Naive thymus-derived CD4-positive, alpha-beta T cell (primary cell): ENCODE measurements around the gene CDH4. TPM values are rescaled to one million over a fixed set of nuclear protein-coding genes. Genes with fewer than 3 reads are reported as not detected.

ENCODE experiments used
- ATAC-seq: fragments of 150-1000 bp; cut with Tn5 transposase; 2 replicates; pipeline ENCODE4 v1.10.0; 2021; ENCODE audit warnings: mild to moderate bottlenecking, moderate library complexity
- CTCF ChIA-PET: fragments of 350-600 bp; sonication (Branson Sonifier 250); formaldehyde crosslinking; loops from one replicate; lab custom pipeline; 2021; ENCODE audit warnings: antibody characterized with exemption; lab: Charles Lee
- POLR2A ChIA-PET: fragments of 350-600 bp; sonication (Branson Sonifier 250); formaldehyde crosslinking; loops from one replicate; lab custom pipeline; 2021; ENCODE audit warnings: antibody characterized with exemption, inconsistent platforms; lab: Charles Lee
- DNase-seq, 9 donors: peaks; one replicate each; pipeline versions ENCODE4 v3.0.0 to v3.0.0-alpha.2; 2020 to 2022; ENCODE audit warnings: mixed read lengths in 1 of 9
- H3K27ac ChIP-seq: one replicate; pipeline ENCODE4 v1.7.0; 2013; ENCODE audit warnings: mild to moderate bottlenecking, low read depth, low read length, moderate library complexity
- H3K27me3 ChIP-seq, 2 donors: one replicate each; pipeline ENCODE4 v1.7.0; 2013; ENCODE audit warnings: low read length in 2 of 2, mild to moderate bottlenecking in 2 of 2, moderate library complexity in 2 of 2; ENCODE audit not compliant: control insufficient read depth in 2 of 2, insufficient read depth in 2 of 2
- H3K36me3 ChIP-seq, 3 experiments: 1 replicate in 2 of 3; 2 replicates in 1 of 3; pipeline ENCODE4 v1.7.0; 2013; ENCODE audit warnings: low read length in 3 of 3, mild to moderate bottlenecking in 3 of 3, moderate library complexity in 1 of 3; ENCODE audit not compliant: insufficient read depth in 3 of 3, control insufficient read depth in 2 of 3
- H3K4me1 ChIP-seq, 2 donors: one replicate each; pipeline ENCODE4 v1.7.0; 2013; ENCODE audit warnings: low read length in 2 of 2, mild to moderate bottlenecking in 2 of 2, moderate library complexity in 1 of 2; ENCODE audit not compliant: control insufficient read depth in 2 of 2, insufficient read depth in 2 of 2
- H3K4me3 ChIP-seq: 2 replicates; pipeline ENCODE4 v1.7.0; 2013; ENCODE audit warnings: mild to moderate bottlenecking, low read length
- H3K9me3 ChIP-seq, 3 experiments: 1 replicate in 2 of 3; 2 replicates in 1 of 3; pipeline ENCODE4 v1.7.0; 2013; ENCODE audit warnings: low read length in 3 of 3; ENCODE audit not compliant: control insufficient read depth in 2 of 3
- H3K27ac Mint-ChIP-seq, 9 donors: one replicate each; pipeline ENCODE4 v1.8.0; 2020 to 2022; ENCODE audit warnings: mixed read lengths in 9 of 9, mild to moderate bottlenecking in 8 of 9, moderate library complexity in 5 of 9, inconsistent platforms in 2 of 9
- H3K27me3 Mint-ChIP-seq, 5 donors: one replicate each; pipeline ENCODE4 v1.8.0; 2021 to 2022; ENCODE audit warnings: mixed read lengths in 5 of 5, mild to moderate bottlenecking in 1 of 5
- H3K36me3 Mint-ChIP-seq, 5 donors: one replicate each; pipeline ENCODE4 v1.8.0; 2020 to 2022; ENCODE audit warnings: mixed read lengths in 5 of 5, mild to moderate bottlenecking in 3 of 5, inconsistent platforms in 1 of 5
- H3K4me1 Mint-ChIP-seq, 7 donors: one replicate each; pipeline ENCODE4 v1.8.0; 2020 to 2022; ENCODE audit warnings: mixed read lengths in 7 of 7, mild to moderate bottlenecking in 3 of 7, inconsistent platforms in 1 of 7
- H3K4me3 Mint-ChIP-seq, 10 donors: one replicate each; pipeline ENCODE4 v1.8.0; 2020 to 2022; ENCODE audit warnings: mild to moderate bottlenecking in 10 of 10, mixed read lengths in 10 of 10, moderate library complexity in 6 of 10, inconsistent platforms in 2 of 10
- H3K9me3 Mint-ChIP-seq, 11 donors: one replicate each; pipeline ENCODE4 v1.8.0; 2020 to 2022; ENCODE audit warnings: mixed read lengths in 11 of 11, mild to moderate bottlenecking in 4 of 11, inconsistent platforms in 1 of 11, moderate library complexity in 1 of 11
- intact Hi-C, 2 donors: fragments of 100-400 bp; cut with micrococcal nuclease; formaldehyde crosslinking; loops; one replicate each; pipeline ENCODE4 v1.15.1; 2023
- polyA plus RNA-seq, 2 donors: library from polyadenylated mRNA; unstranded; fragments of 300-500 nt; fragmentation: Illumina TruSeq; gene quantifications; one replicate each; pipeline ENCODE4 v1.2.3, GENCODE V29; 2021
- total RNA-seq, 6 experiments: library from RNA in 5 of 6; stranded (reverse) in 5 of 6; gene quantifications; 1 replicate in 5 of 6; 2 replicates in 1 of 6; pipeline ENCODE4 v1.2.3 and lab custom pipeline; 2021 to 2026

The CDH4 gene
- total and polyA plus RNA-seq, 7 experiments from 2014 or later = 0.05 to 0.43 (median 0.14) TPM; not detected in 1

GRCh38 chr20:61522498-61523090 lies 270.5 kb downstream of the CDH4 start:
- no peak overlapping the region for H3K4me3 Mint-ChIP-seq
- Histone ChIP-seq H3K36me3 (no peaks in the 10 kb centered on the region), H3K4me3 (no peak overlapping the region), H3K9me3 (no peaks in the 10 kb centered on the region), H3K27me3 (no peaks in the 10 kb centered on the region), H3K4me1 (no peaks in the 10 kb centered on the region), H3K27ac (no peak overlapping the region)
- CTCF ChIA-PET = no interaction called here
- no peak for DNase-seq
- no peaks in the 10 kb centered on the region for H3K36me3 Mint-ChIP-seq
- POLR2A ChIA-PET = no interaction called here
- intact Hi-C loops = no loop called here
- ATAC-seq = no peak
- H3K27ac Mint-ChIP-seq = no peak overlapping the region
- H3K27me3 Mint-ChIP-seq = peaks cover 0 to 23% (median 0%) of the 10 kb centered on the region in 5 donors
- H3K4me1 Mint-ChIP-seq = no peaks in the 10 kb centered on the region
- peaks cover 0 to 10% (median 3%) of the 10 kb centered on the region in 11 donors for H3K9me3 Mint-ChIP-seq

GRCh38 chr20:61523145-61523544 lies 271.1 kb downstream of the CDH4 start:
- Histone ChIP-seq H3K27ac (no peak overlapping the region), H3K4me1 (no peaks in the 10 kb centered on the region), H3K27me3 (no peaks in the 10 kb centered on the region), H3K9me3 (no peaks in the 10 kb centered on the region), H3K36me3 (no peaks in the 10 kb centered on the region), H3K4me3 (no peak overlapping the region)
- no peaks in the 10 kb centered on the region for H3K4me1 Mint-ChIP-seq
- no peak overlapping the region for H3K4me3 Mint-ChIP-seq
- no peaks in the 10 kb centered on the region for H3K36me3 Mint-ChIP-seq
- ChIA-PET CTCF (no interaction called here), POLR2A (no interaction called here)
- DNase-seq (no peak), ATAC-seq (no peak)
- H3K27ac Mint-ChIP-seq = no peak overlapping the region
- peaks cover 0 to 10% (median 3%) of the 10 kb centered on the region in 11 donors for H3K9me3 Mint-ChIP-seq
- intact Hi-C loops = no loop called here
- peaks cover 0 to 23% (median 0%) of the 10 kb centered on the region in 5 donors for H3K27me3 Mint-ChIP-seq

DNA sequence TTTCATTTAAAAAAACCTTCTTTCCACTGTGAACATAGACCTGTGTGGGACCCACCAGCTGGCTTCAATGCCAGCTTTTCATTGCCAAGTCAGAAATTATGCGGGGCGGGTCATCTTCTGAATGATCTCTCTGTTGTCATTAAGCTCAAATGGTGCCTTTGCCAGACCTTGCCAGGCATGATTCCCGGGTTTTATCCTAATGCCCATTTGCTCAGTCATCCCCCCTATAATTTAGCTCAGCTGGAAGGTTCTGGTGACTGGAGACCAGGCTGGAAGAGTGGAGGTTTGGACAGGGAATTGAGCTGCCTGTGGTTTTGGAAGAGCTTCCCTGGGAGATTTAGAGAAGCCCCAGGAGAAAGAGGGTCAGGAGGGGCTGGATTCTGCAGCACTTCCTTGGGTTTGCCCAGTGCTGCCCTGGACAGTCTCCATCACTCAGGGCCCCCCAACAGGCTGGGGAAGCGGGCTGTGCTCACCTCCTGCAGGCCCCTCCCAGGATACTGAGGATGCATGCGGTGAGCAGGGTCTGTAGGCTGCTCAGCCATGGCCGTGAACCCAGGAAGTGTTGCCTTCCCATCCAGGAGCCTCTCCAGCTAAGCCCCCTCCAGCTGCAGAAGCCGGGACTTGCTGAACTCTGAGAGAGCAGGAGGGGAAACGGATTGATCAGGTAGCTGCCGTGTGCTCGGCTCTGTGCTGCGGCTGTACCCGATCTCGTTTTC lies 273.0 kb downstream of the CDH4 start:
- Mint-ChIP-seq H3K36me3 (no peaks in the 10 kb centered on the region), H3K27ac (no peak overlapping the region), H3K4me1 (no peaks in the 10 kb centered on the region), H3K9me3 (peaks cover 0 to 6% (median 0%) of the 10 kb centered on the region in 11 donors), H3K4me3 (no peak overlapping the region), H3K27me3 (peaks cover 0 to 27% (median 0%) of the 10 kb centered on the region in 5 donors)
- H3K27ac ChIP-seq = no peak overlapping the region
- H3K4me3 ChIP-seq = no peak overlapping the region
- DNase-seq = no peak
- intact Hi-C loops = no loop called here
- no peak for ATAC-seq
- H3K36me3 ChIP-seq = no peaks in the 10 kb centered on the region
- H3K27me3 ChIP-seq = no peaks in the 10 kb centered on the region
- H3K4me1 ChIP-seq = no peaks in the 10 kb centered on the region
- no peaks in the 10 kb centered on the region for H3K9me3 ChIP-seq
- POLR2A ChIA-PET = no interaction called here
- CTCF ChIA-PET = no interaction called here

DNA sequence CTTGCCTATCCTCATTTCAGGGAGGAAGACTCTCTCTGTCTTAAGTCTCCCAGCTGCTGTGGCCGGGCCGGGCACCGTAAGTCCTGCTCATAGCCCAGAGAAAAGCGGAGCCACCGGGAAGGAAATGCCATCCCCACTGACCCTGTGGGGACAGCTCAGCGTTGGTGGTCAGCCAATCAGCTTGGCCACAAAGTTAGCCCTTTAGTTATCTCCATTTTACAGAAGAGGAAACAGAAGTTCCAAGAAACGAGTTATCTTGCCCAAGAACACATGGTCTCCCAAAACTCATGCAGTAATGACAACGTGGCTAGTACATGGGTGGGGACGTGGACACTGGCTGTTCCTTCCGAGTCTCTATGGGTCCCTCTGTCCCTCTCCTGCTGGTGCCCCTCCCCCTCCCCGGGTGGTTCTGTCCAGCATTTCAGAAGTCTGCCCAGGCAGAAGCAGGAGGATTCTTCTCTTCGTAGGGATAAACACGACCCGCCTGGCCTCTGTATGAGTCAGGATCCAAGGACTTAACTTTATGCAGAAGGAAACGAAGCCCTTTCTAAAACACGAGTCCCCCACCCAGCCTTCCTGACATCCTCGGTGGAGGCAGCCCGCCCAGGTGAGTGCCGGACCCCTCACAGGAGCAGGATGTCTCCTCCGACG lies 273.8 kb downstream of the CDH4 start:
- Mint-ChIP-seq H3K4me3 (no peak overlapping the region), H3K27ac (no peak overlapping the region), H3K4me1 (no peaks in the 10 kb centered on the region), H3K27me3 (peaks cover 0 to 27% (median 0%) of the 10 kb centered on the region in 5 donors), H3K9me3 (peaks cover 0 to 6% (median 0%) of the 10 kb centered on the region in 11 donors), H3K36me3 (no peaks in the 10 kb centered on the region)
- no peak overlapping the region for H3K4me3 ChIP-seq
- H3K4me1 ChIP-seq = no peaks in the 10 kb centered on the region
- ChIA-PET POLR2A (no interaction called here), CTCF (no interaction called here)
- H3K9me3 ChIP-seq = no peaks in the 10 kb centered on the region
- intact Hi-C loops = no loop called here
- ATAC-seq = no peak
- no peaks in the 10 kb centered on the region for H3K27me3 ChIP-seq
- no peak for DNase-seq
- no peak overlapping the region for H3K27ac ChIP-seq
- H3K36me3 ChIP-seq = no peaks in the 10 kb centered on the region

GRCh38 chr20:61526907-61527306 lies 274.8 kb downstream of the CDH4 start:
- Histone ChIP-seq H3K27ac (no peak overlapping the region), H3K4me3 (no peak overlapping the region), H3K27me3 (no peaks in the 10 kb centered on the region), H3K4me1 (no peaks in the 10 kb centered on the region), H3K36me3 (no peaks in the 10 kb centered on the region), H3K9me3 (no peaks in the 10 kb centered on the region)
- no peak overlapping the region for H3K4me3 Mint-ChIP-seq
- H3K27me3 Mint-ChIP-seq = peaks cover 0 to 27% (median 0%) of the 10 kb centered on the region in 5 donors
- ATAC-seq = no peak
- no peaks in the 10 kb centered on the region for H3K4me1 Mint-ChIP-seq
- peaks cover 0 to 6% (median 0%) of the 10 kb centered on the region in 11 donors for H3K9me3 Mint-ChIP-seq
- H3K36me3 Mint-ChIP-seq = no peaks in the 10 kb centered on the region
- ChIA-PET CTCF (no interaction called here), POLR2A (no interaction called here)
- H3K27ac Mint-ChIP-seq = no peak overlapping the region
- no peak for DNase-seq
- intact Hi-C loops = no loop called here

DNA sequence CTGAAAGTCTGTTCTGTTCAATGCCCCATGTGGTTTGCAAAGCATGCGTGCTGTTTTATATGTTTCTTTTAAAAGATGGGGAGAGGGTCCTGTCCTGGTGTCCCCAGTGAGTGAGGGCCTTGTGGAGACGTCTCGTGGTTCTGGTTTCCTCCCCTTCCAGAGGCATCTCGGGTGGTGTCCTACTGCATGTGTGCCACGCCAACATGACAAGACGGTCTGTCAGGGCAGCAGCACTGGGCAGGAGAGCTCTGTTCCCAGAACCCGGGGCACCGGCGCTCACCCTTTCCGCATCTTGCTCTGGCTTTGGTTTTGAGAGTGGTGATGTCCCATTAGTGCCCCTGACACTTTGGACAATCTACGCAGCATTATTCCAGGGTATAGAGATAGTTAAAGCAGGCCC lies 275.6 kb downstream of the CDH4 start:
- ATAC-seq = no peak
- no peak for DNase-seq
- H3K4me3 ChIP-seq = no peak overlapping the region
- H3K27me3 Mint-ChIP-seq = peaks cover 0 to 25% (median 0%) of the 10 kb centered on the region in 5 donors
- ChIA-PET POLR2A (no interaction called here), CTCF (interaction anchor here (1.0 kb wide), 1 partner anchor 13 kb away, joined by 3 read pairs; no protein-coding TSS in a partner anchor)
- no peaks in the 10 kb centered on the region for H3K36me3 Mint-ChIP-seq
- H3K4me3 Mint-ChIP-seq = no peak overlapping the region
- H3K36me3 ChIP-seq = no peaks in the 10 kb centered on the region
- no peaks in the 10 kb centered on the region for H3K27me3 ChIP-seq
- H3K4me1 ChIP-seq = no peaks in the 10 kb centered on the region
- intact Hi-C loops = no loop called here
- no peaks in the 10 kb centered on the region for H3K9me3 ChIP-seq
- H3K27ac Mint-ChIP-seq = no peak overlapping the region
- no peaks in the 10 kb centered on the region for H3K4me1 Mint-ChIP-seq
- H3K27ac ChIP-seq = no peak overlapping the region
- peaks cover 0 to 6% (median 0%) of the 10 kb centered on the region in 11 donors for H3K9me3 Mint-ChIP-seq
